GM21381 (cell line): ENCODE measurements around the gene NCR3LG1.

Experiments used
- ATAC-seq: cut with Tn5 transposase; IDR thresholded peaks from one replicate; pipeline ENCODE4 v1.9.1; 2021; ENCODE audit warnings: mild to moderate bottlenecking, moderate library complexity; ENCODE audit not compliant: unreplicated experiment

Gene NCR3LG1

DNA sequence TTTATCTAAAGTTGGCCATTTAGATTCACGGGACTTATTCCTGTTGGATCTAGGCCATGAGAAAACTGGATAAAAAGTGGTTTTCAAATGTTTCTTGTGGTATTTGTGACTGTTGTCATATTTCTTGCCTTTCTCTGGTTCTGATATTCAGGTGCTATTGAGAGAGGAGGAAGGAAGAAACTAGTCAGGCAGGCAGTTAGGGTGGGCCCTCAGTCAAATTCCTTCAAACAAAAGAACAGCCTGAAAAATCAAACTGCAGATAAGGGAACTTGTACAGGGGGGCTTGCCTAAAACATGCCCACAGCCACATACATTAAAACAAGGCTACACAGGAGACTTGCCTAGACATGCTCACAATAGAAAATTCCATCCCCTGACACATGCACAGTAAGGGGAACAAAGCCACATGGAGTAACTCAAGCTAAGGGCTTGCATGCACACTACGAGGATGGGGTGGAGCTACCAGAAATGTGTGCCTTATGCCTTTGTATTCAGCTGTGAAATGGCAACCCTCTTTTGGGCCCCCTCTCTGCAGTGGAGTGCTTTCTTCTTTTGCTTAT, 18.2 kb downstream of the NCR3LG1 start:
- no peak for ATAC-seq

DNA sequence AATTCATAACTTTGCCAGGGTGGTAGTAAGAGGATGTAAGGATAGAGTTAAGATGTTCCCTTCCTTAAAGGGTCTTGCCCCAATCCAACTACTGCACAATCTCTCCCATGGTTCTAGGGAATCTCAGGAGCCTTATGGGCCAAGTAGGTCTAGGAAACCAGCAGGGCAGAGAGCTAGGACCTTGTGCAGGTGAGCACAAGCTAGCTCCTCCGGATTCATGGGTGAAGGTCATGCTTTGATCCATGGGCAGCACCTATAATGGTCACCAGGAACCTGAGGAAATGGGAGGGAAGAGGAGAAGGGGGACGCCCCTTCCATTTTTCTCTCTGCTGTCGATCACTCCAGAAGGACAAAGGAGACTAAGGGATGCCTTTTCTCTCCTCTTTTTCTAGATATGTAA, 20.0 kb downstream of the NCR3LG1 start:
- ATAC-seq: no peak

DNA sequence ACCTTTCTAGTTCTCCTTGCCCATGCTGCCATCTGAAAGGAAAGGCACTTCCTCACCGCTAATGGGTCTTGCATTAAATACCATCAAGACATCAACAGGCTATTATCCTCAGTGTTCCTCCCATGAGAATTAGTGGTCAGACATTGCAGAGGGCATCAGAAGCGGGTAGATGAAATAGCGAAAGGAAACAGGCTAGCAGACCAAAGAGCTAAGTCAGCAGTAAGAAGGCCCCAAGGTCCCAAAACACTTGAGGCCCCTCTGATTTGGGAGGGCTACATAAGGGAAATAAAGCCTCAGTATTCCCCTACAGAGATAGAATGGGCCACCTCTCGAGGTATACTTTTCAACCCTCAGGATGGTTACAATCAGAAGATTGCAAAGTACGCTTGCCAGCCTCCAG, 23.9 kb downstream of the NCR3LG1 start:
- no peak for ATAC-seq

DNA sequence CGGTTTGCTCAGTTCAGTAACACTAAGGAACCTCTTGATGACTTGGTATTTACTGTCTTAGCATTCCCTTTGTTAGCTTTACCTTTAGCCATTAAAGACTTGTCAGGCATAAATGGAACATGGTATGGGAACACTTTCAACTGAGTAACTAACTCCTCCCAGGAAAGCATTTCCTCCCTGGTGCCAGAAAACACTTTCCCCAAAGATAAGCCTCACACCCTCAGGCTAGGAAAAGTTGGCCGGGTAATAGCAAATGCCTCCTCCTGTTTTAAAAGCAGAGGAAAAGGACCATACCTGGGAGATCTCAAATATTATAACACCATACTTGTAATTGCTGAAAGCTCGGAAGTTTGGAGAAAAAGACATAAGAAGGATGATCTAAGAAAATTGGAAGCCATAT, 24.9 kb downstream of the NCR3LG1 start:
- ATAC-seq: no peak

DNA sequence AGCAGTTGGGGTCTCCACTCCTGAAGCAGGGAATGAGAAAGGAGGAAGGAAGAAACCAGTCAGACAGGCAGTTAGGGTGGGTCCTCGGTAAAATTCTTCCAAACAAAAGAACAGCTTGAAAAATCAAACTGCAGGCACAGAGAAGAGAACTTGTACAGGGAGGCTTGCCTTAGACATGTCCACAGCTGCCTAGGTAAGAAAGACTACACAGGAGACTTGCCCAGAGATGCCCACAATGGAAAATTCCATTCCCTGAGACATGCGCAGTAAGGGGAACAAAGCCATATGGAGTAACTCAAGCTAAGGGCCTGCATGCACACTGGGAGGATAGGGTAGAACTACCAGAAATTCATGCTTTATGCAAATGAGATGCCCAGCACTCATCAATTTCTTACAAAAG, 27.1 kb downstream of the NCR3LG1 start:
- no peak for ATAC-seq

DNA sequence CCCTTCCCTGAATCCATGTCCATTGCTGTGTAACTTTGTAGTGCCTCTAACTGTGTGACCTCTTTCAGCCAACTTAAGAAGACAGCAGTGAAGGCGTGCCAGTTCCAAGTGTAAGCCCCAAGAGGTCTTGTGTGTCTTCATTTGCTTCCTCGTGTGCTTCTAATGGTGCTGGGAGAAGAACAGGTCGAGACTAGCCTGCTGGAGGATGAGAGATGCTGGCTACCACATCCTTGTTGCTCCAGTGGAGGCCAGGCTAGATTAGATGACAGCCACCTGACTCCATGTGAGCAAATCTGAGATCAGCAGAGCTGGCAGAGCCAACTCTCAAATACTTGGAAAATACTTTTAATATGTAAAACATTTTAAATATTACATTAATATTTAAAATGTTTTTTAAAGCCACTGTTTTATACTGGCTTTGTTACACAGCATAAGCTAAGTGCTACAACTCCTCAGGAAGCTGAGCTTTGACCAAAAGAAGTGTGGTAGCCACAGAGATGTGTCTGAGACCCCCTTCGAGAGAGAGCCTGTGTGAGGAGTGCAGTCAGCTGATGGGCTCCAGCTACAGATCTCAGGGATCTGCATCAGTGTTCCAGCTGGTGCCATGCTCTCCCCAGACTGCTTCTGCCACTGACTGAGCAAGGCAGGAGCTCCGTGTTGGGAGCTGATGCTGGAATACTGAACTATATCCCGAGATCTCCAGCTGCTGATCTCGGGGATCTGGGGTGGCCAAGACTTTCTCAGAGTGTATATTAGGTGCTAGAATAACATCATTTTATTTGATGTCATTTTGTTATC, 28.0 kb downstream of the NCR3LG1 start:
- no peak for ATAC-seq

DNA sequence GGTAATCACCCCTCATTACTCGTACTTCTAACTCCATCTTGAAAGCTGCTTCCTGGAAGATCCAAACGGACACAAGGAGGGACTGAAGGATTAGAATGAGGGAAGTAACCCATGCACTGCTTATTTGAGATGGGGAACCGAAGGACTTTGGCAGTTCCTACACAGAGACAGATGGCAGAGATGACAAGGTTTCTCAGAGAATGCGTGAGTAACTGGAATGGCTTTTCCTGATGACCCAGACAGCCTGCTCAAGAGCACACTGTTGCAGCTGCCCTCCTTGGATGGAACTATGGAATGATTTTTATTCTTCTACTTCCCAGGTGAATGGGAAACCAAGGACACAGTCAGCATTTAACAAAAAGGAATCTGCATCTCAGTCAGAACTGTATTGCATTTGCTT, 29.6 kb downstream of the NCR3LG1 start:
- ATAC-seq: no peak

DNA sequence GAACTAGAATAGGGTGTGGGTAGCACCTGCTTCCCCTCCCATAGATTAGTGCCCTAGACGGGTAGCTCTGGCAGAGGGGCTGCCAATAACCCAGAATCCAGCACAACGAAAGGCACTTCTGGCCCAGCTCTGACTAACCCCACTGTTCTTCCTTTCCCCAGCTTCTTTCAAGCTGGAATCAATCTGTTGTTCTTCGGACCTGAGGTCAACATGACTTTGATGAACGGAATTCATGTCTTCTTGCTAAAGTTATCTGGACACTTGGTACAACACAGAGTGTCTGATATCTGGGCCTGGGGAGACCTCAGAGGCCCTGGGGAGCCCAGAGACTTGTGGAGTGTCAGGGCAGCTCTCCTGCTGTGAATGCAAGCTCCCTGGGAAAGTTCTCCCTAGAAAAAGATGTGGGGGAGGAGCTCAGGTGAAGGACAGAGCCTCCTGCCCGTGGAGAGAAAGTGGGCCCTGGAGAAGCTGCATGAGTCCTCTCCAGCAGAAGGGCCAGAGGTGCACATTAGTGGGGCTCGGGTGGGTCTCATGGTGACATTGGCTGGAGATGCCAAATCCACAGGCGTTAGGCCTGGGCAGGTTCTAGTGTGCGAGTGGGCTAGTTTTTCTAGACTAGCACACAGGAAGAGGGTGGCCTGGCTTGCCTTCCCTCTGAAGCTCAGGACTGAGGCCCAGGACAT, 30.6 kb downstream of the NCR3LG1 start:
- no peak for ATAC-seq

DNA sequence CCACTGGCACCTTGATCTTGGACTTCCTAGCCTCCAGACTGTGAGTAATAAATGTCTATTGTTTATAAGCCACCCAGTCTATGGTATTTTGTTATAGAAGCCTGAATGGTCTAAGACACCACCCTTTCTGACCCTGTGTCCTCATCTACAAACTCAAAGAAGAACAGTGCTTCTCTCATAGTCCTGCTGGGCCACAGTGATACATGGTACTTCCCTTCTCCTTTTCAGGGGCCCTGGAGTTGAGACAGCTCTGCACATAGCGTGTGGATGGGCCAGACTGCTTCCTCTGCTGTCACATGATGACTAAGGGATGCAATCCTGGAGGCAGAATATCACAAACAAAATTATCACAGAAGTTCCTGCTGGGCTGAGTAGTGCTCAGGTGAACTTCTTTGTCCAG, 31.9 kb downstream of the NCR3LG1 start:
- ATAC-seq: no peak

DNA sequence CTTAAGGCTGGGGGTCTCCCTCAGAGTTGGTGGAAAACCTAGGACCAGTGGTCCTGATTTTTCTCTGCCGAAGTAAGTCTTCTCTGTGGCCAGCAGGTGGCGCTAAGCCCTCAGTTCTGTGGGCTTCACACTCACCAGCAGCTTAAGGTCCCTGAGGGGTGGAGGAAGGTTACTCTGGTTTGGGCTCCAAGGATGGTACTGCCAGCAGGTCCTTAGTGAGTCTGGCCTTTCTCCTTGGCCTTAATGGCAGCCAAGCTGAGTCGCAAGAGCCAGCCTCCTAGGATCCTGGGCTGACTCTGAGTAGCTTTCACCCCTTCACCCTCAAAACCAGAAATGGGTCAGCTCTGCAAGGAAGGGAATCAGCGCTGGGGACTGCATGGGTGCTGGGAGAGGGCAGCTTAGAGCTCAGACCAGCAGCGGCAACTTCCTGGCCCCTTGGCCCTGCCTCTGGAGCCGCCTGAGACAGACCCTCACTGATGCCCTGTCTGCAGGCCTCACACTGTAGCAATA, 32.5 kb downstream of the NCR3LG1 start:
- peak; percentile 59 for ATAC-seq

DNA sequence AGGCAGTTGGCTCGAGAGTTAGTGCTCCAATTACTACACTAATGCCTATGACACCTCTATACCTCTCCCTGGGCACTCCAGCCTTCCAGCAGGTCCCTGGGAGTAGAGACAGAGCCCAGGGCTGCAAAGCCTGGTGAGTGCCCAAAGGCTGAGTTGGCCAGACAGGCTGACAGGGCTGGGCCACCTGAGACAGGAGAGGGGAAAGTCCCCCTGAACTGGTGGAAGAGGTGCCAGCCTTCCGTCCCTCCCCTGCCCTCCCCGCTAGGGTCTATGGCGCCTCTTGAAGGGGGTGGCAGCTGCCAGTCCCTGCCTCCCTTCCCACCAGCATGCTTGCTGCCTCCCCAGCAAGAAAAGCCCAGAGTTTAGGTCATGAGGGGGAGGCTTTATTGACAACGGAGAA, 33.9 kb downstream of the NCR3LG1 start:
- no peak for ATAC-seq

DNA sequence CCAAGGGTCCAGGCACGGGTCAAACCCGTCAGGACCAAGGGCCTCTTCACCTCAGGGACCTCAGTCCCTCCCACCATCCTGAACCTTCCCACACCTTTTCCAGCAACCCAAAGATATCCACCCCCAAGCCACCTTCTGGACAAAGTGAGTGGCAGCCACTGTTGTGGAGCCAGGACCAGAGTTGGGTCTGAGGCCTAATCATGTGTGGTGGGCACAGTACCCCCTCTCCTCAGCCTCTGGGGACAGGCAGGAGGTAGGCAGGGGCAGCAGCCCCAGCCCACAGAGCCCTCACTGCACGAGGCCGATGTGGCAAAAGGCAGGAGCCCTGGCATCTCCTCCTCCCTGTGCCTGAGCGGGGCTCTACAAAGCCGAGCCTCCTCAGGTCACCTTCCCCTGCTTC, 34.3 kb downstream of the NCR3LG1 start:
- ATAC-seq: no peak

DNA sequence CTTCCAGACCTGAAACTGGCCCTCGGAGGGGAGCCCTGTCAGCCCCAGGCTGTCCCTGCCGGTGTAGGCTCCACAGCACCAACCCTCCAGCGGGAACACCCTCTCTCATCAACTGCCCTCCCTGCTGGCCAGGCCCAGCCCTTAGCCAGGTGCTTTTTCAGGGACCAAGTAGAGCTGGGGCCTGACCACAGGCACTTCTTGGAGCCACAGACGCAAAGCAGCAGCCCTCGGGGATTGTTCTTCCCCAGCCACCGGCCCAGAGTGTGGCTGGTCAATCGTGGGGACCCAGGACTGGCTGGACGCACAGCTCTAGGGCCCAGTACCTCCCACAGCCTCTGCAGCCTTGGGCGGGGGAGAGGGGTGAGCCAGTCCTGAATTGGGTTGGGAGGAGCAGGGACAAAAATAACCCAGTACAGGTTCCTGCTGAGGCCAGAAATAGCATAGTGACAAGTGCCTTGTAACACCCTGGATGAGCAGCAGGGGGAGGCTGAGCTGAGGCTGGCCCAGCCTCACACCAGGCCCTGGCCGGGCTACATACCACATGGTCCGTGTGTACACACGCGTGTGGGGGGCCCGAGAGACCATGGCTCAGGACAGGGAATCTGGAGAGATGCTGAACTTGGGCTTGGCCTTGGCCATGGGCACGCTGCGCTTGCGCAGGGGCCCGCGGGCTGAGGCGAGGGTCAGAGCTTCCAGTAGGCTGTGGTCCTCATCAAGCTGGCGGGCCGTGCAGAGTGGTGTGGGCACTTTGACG, 34.9 kb downstream of the NCR3LG1 start:
- peak; percentile 45 for ATAC-seq

DNA sequence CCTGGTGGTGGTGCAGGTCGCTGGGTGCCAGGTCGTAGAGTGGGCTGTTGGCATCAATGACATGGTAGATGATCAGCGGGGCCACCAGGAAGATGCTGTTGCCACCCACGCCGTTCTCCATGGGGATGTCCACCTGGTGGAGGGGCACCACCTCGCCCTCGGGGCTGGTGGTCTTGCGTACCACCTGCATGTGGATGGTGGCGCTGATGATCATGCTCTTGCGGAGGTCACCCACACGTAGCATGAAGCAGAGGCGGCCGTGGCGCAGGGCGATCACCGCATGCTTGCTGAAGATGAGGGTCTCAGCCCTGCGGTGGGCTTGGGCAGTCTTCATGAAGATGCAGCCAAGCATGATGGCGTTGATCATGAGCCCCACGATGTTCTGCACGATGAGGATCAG, 35.7 kb downstream of the NCR3LG1 start:
- no peak for ATAC-seq

DNA sequence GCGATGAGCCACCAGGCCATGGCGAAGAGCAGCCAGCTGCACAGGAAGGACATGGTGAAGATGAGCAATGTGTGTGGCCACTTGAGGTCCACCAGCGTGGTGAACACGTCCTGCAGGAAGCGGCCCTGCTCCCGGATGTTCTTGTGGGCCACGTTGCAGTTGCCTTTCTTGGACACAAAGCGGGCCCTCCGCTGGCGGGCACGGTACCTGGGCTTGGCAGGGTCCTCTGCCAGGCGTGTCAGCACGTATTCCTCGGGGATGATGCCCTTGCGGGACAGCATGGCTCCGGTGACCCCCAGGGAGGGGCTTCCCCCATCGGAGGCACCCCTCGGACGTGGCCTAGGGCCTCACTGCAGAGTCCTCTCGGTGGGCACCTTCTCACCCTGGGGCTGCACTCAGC, 36.2 kb downstream of the NCR3LG1 start:
- ATAC-seq: no peak

DNA sequence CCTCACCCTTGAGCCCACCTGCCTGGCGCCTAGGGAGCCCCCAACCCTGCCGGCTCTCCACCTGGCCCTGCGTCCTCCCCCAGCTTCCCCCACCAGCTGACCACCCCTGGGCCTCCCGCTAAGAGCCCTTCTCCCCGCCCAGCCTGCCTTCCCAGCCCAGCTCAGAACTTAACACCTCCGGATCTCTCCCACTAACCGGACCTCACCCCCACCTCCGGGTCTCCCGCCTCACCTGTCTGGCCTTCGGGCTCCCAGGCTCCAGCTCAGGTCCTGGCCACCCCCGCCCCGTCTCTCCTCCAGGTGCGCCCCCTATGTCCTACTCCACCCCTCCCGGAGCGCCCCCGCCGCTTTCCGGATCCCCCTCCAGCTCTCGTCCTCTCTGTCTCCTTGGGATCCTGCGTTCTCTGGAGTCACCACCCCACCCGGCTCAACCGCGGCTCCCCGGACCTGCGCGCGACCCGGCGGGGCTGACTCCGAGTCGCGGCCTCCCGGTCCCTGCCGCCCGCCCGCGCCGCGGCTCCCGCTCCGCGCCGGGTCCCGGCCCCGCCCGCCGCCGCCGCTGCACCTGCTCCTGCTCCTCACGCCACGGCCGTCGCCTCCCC, 37.1 kb downstream of the NCR3LG1 start, which contains the start of gene KCNJ11:
Gene KCNJ11, minus strand, starts transcription at position 51 of the 602 bp plus-strand sequence. CDS start 568 bp downstream, outside the sequence.
- peak; percentile 46 for ATAC-seq

DNA sequence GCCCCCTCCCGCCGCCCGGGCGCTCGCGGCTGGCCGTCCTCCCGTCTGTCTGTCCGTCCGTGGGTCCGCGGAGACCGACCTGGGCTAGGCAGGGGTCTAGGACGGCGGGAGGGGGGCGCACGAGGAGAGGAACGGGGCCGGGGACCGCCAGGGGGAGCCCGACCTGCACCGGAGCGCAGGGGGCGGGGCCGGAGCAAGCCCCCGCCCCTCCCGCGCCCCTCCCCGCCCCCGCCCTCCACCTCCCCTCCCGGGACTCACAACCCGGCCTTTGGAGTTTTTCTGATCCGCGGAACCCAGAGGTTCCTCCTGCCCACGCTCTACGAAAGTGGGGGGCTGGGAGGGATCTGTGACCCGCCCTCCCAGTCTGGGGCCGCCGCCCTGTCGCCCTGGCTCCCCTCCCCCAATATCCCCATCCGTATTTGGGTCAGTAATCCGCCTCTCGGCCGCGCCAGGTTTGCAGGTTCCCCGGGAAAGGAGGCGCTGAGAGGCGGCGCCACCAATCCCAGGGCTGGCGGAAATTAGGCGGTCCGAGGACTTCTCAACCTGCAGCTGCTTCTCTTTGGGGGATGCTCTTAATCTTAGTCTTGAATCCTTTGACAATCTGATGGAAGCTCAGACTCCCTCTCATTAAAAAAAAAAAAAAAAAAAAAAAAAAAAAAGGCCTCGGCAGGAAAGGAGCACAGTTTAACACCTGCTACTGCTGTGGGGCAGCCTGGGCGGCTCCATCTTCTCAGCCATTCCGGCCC, 37.8 kb downstream of the NCR3LG1 start:
- peak; percentile 55 for ATAC-seq

DNA sequence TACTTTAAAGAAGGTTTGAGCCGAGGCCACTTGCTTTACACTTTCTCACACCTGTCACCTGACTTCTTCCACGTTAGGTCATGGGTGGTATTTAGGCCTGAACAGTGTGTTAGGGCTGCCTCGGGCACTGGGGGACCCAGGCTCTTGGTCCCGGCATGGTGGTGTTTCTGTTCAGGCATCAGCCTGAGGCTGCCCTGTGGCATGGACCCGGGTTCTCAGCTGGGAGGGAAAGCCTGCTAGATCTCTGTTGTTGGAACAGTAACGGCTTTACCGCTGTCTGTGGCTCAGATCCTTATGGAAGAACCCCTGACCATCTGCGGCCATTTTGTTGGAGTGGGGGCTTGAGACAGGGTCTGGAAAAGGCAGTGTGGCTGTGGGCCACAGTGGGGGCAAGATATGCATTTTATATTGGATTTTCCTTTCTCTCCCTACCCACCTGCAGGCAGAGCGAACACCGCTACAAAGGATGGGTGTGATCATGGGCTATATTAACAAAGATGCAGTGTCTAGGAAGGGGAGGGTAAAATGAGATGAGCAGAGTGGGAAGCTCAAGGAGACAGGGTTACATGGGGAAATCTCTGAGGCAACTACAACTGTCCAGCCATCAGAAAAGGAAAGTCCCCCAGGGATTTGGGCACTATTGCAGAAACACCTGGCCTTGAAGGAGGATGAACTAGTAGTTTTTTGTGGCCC, 38.5 kb downstream of the NCR3LG1 start:
- ATAC-seq: no peak
